Measurements from ENCODE around the gene PLEKHG4.

The PLEKHG4 gene

GRCh38 chr16:67260426-67261063, 18.8 kb upstream of the PLEKHG4 start:
- peak; percentile 76 for DNase-seq (ENCODE audit: low spot score)

- DNase-seq (ENCODE audit: low spot score) = no peak
Measured at GRCh38 chr16:67263201-67263600, 16.1 kb upstream of the PLEKHG4 start.

- no peak for DNase-seq (ENCODE audit: low spot score)
Measured at GRCh38 chr16:67264277-67264676, 15.1 kb upstream of the PLEKHG4 start.

- no peak for DNase-seq (ENCODE audit: low spot score)
Measured at GRCh38 chr16:67264866-67265265, 14.5 kb upstream of the PLEKHG4 start.

- no peak for DNase-seq (ENCODE audit: low spot score)
Measured at GRCh38 chr16:67265834-67266233, 13.5 kb upstream of the PLEKHG4 start.

- DNase-seq (ENCODE audit: low spot score) = no peak
Measured at GRCh38 chr16:67268136-67268579, 11.2 kb upstream of the PLEKHG4 start.

- no peak for DNase-seq (ENCODE audit: low spot score)
Measured at GRCh38 chr16:67269766-67270165, 9.6 kb upstream of the PLEKHG4 start.

GRCh38 chr16:67270931-67271338, 8.4 kb upstream of the PLEKHG4 start:
- DNase-seq (ENCODE audit: low spot score) = no peak

- no peak for DNase-seq (ENCODE audit: low spot score)
Measured at GRCh38 chr16:67271446-67271845, 7.9 kb upstream of the PLEKHG4 start.

- no peak for DNase-seq (ENCODE audit: low spot score)
Measured at GRCh38 chr16:67275321-67275720, 4.0 kb upstream of the PLEKHG4 start.

GRCh38 chr16:67277294-67277998, 1.9 kb upstream of the PLEKHG4 start:
- DNase-seq (ENCODE audit: low spot score) = no peak

GRCh38 chr16:67277999-67278772, 1.1 kb upstream of the PLEKHG4 start:
- DNase-seq (ENCODE audit: low spot score) = no peak

GRCh38 chr16:67278773-67279295, 498 bp upstream of the PLEKHG4 start:
- peak; percentile 58 for DNase-seq (ENCODE audit: low spot score)

- no peak for DNase-seq (ENCODE audit: low spot score)
Measured at GRCh38 chr16:67280090-67281015, 1.0 kb downstream of the PLEKHG4 start.

- no peak for DNase-seq (ENCODE audit: low spot score)
Measured at GRCh38 chr16:67281536-67282446, 2.5 kb downstream of the PLEKHG4 start.

- DNase-seq (ENCODE audit: low spot score) = no peak
Measured at GRCh38 chr16:67282447-67282805, 3.1 kb downstream of the PLEKHG4 start.

GRCh38 chr16:67283039-67283825, 3.9 kb downstream of the PLEKHG4 start:
- no peak for DNase-seq (ENCODE audit: low spot score)

- no peak for DNase-seq (ENCODE audit: low spot score)
Measured at GRCh38 chr16:67283826-67284555, 4.7 kb downstream of the PLEKHG4 start.
